A549 (cell line): Measurements from ENCODE around the gene MINDY4.

Experiments used
- CHD2 ChIP-seq: fragments of 150-350 bp; IDR thresholded peaks from 2 replicates; pipeline ENCODE4 v1.6.1; 2014; ENCODE audit warnings: low read length; ENCODE audit not compliant: partially characterized antibody
- TF ChIP-seq, protein P1 (sequence below): fragments of 200-600 bp; sonication (generic); IDR thresholded peaks from 2 replicates; pipeline ENCODE4 v1.6.1; 2016; ENCODE audit warnings: antibody characterized with exemption, mild to moderate bottlenecking, moderate library complexity
- TF ChIP-seq, protein P2 (sequence below): fragments of >200 bp; sonication (Bioruptor Twin); formaldehyde crosslinking; IDR thresholded peaks from 3 replicates; pipeline ENCODE4 v1.5.1; 2016

GRCh38 chr7:30910411-30911073 is 139.3 kb downstream of the MINDY4 start:
- TF ChIP-seq, protein P1, sequence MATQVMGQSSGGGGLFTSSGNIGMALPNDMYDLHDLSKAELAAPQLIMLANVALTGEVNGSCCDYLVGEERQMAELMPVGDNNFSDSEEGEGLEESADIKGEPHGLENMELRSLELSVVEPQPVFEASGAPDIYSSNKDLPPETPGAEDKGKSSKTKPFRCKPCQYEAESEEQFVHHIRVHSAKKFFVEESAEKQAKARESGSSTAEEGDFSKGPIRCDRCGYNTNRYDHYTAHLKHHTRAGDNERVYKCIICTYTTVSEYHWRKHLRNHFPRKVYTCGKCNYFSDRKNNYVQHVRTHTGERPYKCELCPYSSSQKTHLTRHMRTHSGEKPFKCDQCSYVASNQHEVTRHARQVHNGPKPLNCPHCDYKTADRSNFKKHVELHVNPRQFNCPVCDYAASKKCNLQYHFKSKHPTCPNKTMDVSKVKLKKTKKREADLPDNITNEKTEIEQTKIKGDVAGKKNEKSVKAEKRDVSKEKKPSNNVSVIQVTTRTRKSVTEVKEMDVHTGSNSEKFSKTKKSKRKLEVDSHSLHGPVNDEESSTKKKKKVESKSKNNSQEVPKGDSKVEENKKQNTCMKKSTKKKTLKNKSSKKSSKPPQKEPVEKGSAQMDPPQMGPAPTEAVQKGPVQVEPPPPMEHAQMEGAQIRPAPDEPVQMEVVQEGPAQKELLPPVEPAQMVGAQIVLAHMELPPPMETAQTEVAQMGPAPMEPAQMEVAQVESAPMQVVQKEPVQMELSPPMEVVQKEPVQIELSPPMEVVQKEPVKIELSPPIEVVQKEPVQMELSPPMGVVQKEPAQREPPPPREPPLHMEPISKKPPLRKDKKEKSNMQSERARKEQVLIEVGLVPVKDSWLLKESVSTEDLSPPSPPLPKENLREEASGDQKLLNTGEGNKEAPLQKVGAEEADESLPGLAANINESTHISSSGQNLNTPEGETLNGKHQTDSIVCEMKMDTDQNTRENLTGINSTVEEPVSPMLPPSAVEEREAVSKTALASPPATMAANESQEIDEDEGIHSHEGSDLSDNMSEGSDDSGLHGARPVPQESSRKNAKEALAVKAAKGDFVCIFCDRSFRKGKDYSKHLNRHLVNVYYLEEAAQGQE, result no peak
- TF ChIP-seq, protein P2, sequence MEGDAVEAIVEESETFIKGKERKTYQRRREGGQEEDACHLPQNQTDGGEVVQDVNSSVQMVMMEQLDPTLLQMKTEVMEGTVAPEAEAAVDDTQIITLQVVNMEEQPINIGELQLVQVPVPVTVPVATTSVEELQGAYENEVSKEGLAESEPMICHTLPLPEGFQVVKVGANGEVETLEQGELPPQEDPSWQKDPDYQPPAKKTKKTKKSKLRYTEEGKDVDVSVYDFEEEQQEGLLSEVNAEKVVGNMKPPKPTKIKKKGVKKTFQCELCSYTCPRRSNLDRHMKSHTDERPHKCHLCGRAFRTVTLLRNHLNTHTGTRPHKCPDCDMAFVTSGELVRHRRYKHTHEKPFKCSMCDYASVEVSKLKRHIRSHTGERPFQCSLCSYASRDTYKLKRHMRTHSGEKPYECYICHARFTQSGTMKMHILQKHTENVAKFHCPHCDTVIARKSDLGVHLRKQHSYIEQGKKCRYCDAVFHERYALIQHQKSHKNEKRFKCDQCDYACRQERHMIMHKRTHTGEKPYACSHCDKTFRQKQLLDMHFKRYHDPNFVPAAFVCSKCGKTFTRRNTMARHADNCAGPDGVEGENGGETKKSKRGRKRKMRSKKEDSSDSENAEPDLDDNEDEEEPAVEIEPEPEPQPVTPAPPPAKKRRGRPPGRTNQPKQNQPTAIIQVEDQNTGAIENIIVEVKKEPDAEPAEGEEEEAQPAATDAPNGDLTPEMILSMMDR, result no peak
- no peak for TF ChIP-seq CHD2
